Psoas muscle (tissue), 8 donors: Measurements from ENCODE around the gene GABBR1. TPM values are rescaled to one million over a fixed set of nuclear protein-coding genes. Genes with fewer than 3 reads are reported as not detected.

Experiments used
- ATAC-seq, 4 donors: fragments of 200-7000 bp; cut with Tn5 transposase; one replicate each; pipeline ENCODE4 v1.9.1; 2020; ENCODE audit warnings: moderate library complexity in 3 of 4, mild to moderate bottlenecking in 2 of 4
- DNase-seq, 2 donors: peaks; one replicate each; pipeline ENCODE4 v3.0.0-alpha.2; 2020
- H3K27ac ChIP-seq: fragments of 200-600 bp; one replicate; pipeline ENCODE4 v1.8.0; 2022
- H3K27me3 ChIP-seq, 3 donors: fragments of 200-600 bp in 1 of 3; one replicate each; pipeline versions ENCODE4 v1.6.1 to v1.8.0; 2013 to 2022; ENCODE audit warnings: low read length in 2 of 3, mild to moderate bottlenecking in 2 of 3, moderate library complexity in 1 of 3; ENCODE audit not compliant: insufficient read depth in 3 of 3
- H3K36me3 ChIP-seq, 2 donors: fragments of 200-600 bp in 1 of 2; one replicate each; pipeline versions ENCODE4 v1.6.1 to v1.8.0; 2013 to 2022; ENCODE audit warnings: low read depth in 1 of 2, mild to moderate bottlenecking in 1 of 2, moderate library complexity in 1 of 2; ENCODE audit not compliant: insufficient read depth in 1 of 2
- H3K4me1 ChIP-seq: fragments of 200-600 bp; one replicate; pipeline ENCODE4 v1.8.0; 2022
- H3K4me3 ChIP-seq: fragments of 200-600 bp; one replicate; pipeline ENCODE4 v1.8.0; 2022; ENCODE audit warnings: mild to moderate bottlenecking
- H3K9me3 ChIP-seq: fragments of 200-600 bp; one replicate; pipeline ENCODE4 v1.8.0; 2022
- CTCF ChIP-seq: fragments of 200-600 bp; IDR thresholded peaks from one replicate; pipeline ENCODE4 v1.8.0; 2022; ENCODE audit warnings: antibody characterized with exemption
- WGBS, 3 donors: extraction: QIAGEN DNeasy Blood & Tissue Kit; methylation state at CpG; one replicate each; pipeline versions ENCODE4 v1.1.6 to v1.1.7; 2013; 5-methylcytosine and 5-hydroxymethylcytosine counted together
- intact Hi-C, 2 donors: fragments of 100-400 bp; cut with DNase I; formaldehyde crosslinking; loops; one replicate each; pipeline versions ENCODE4 v1.11.0 to v1.14.2; 2022
- polyA plus RNA-seq, 3 donors: library from polyadenylated mRNA; stranded (reverse); fragments of 200-250 nt; gene quantifications; one replicate each; pipeline ENCODE4 v1.2.3, GENCODE V29; 2013
- total RNA-seq, 4 donors: library from RNA; stranded (reverse); fragmentation: NEBNext Ultra II Directional in 2 of 4; extraction: Animal tissue kit (Norgen Biotek cat#: 25700) in 2 of 4; gene quantifications; one replicate each; pipeline versions ENCODE4 v1.2.1 to v1.2.4, GENCODE V29; 2021 to 2023
- donor health status: healthy with polysubstance abuse.
- donor health status: DM: no; HTN: no; CAD: no; lungs with moderate emphysema.
- donor health status: Bipolar disorder and iron deficiency.
- donor health status: healthy.
- donor health status: DM: yes; HTN: yes; CAD: no.
- donor health status: DM: no; HTN: no; CAD: no.
- donor health status: DM: no; HTN: no; CAD: no.
- donor health status: DM: yes; HTN: yes; CAD: no.

Gene GABBR1
- total and polyA plus RNA-seq, 7 donors: 2.5 to 10.2 (median 4.6) TPM

GRCh38 chr6:29598172-29598747, 34.7 kb downstream of the GABBR1 start:
- H3K27me3 ChIP-seq: peaks cover 0 to 14% (median 1%) of the 10 kb centered on the region in 3 donors
- no peaks in the 10 kb centered on the region for H3K4me1 ChIP-seq
- TF ChIP-seq CTCF: no peak
- no peak for DNase-seq
- H3K36me3 ChIP-seq: peaks cover 0 to 5% of the 10 kb centered on the region in 2 donors
- no peaks in the 10 kb centered on the region for H3K9me3 ChIP-seq
- no peak overlapping the region for H3K4me3 ChIP-seq
- no peak for ATAC-seq
- H3K27ac ChIP-seq: no peak overlapping the region
- intact Hi-C loops: no loop called here
- WGBS, 3 donors: 49 to 63% (median 50%) methylated on average over 2 of the region's 2 CpGs

- Histone ChIP-seq H3K27me3 (peaks cover 0 to 4% (median 1%) of the 10 kb centered on the region in 3 donors), H3K27ac (no peak overlapping the region), H3K9me3 (no peaks in the 10 kb centered on the region), H3K4me1 (no peaks in the 10 kb centered on the region), H3K4me3 (no peak overlapping the region), H3K36me3 (no peaks in the 10 kb centered on the region)
- WGBS, 3 donors: 70 to 76% (median 75%) methylated on average over 2 of the region's 2 CpGs
- DNase-seq (no peak), ATAC-seq (no peak)
- intact Hi-C loops: no loop called here
- TF ChIP-seq CTCF: no peak
These were observed 35.8 kb downstream of the GABBR1 start for GRCh38 chr6:29597184-29597583.

GRCh38 chr6:29596381-29596900, 36.5 kb downstream of the GABBR1 start:
- intact Hi-C loops: no loop called here
- ATAC-seq (no peak), DNase-seq (no peak)
- TF ChIP-seq CTCF: no peak
- Histone ChIP-seq H3K4me1 (no peaks in the 10 kb centered on the region), H3K27me3 (no peaks in the 10 kb centered on the region), H3K9me3 (no peaks in the 10 kb centered on the region), H3K27ac (no peak overlapping the region), H3K36me3 (no peaks in the 10 kb centered on the region), H3K4me3 (no peak overlapping the region)
- 81 to 84% (median 81%) methylated on average over 6 of the region's 6 CpGs for WGBS, 3 donors

GRCh38 chr6:29593199-29593855, 39.7 kb downstream of the GABBR1 start:
- Histone ChIP-seq H3K4me1 (no peaks in the 10 kb centered on the region), H3K27ac (no peak overlapping the region), H3K4me3 (no peak overlapping the region), H3K27me3 (no peaks in the 10 kb centered on the region), H3K9me3 (no peaks in the 10 kb centered on the region), H3K36me3 (no peaks in the 10 kb centered on the region)
- WGBS, 3 donors: 24 to 31% (median 28%) methylated on average over 4 of the region's 4 CpGs
- intact Hi-C loops: no loop called here
- no peak for TF ChIP-seq CTCF
- no peak for ATAC-seq
- no peak for DNase-seq
